HEK293T (cell line): ENCODE data around the gene COL6A1.

ENCODE experiments used
- CTCF ChIA-PET: fragments of 350-600 bp; formaldehyde crosslinking; extraction: SDS; loops from one replicate; lab custom pipeline; 2021; ENCODE audit warnings: antibody characterized with exemption, inconsistent platforms; lab: Yijun Ruan, JAX
- POLR2A ChIA-PET: fragments of 350-600 bp; formaldehyde crosslinking; extraction: SDS; loops from one replicate; lab custom pipeline; 2020; ENCODE audit warnings: antibody characterized with exemption, inconsistent platforms; lab: Yijun Ruan, JAX
- DNase-seq: peaks from one replicate; pipeline ENCODE4 v3.0.0; 2012; ENCODE audit warnings: mixed read lengths; ENCODE audit errors: extremely low spot score
- ARNT ChIP-seq: fragments of 450-650 bp; IDR thresholded peaks from 2 replicates; pipeline ENCODE4 v1.6.1; 2017; ENCODE audit warnings: mild to moderate bottlenecking
- BHLHE40 ChIP-seq: fragments of 450-650 bp; IDR thresholded peaks from 2 replicates; pipeline ENCODE4 v1.6.1; 2016; ENCODE audit warnings: mild to moderate bottlenecking, moderate library complexity, borderline replicate concordance
- CTBP1 ChIP-seq: fragments of 450-650 bp; IDR thresholded peaks from 2 replicates; pipeline ENCODE4 v1.6.1; 2016; ENCODE audit warnings: borderline replicate concordance
- ELF4 ChIP-seq: fragments of 450-650 bp; IDR thresholded peaks from 2 replicates; pipeline ENCODE4 v1.6.1; 2017; ENCODE audit warnings: antibody characterized with exemption
- FOXA1 ChIP-seq: fragments of 450-650 bp; IDR thresholded peaks from 2 replicates; pipeline ENCODE4 v1.6.1; 2016; ENCODE audit warnings: mild to moderate bottlenecking
- FOXK2 ChIP-seq: fragments of 450-650 bp; IDR thresholded peaks from 2 replicates; pipeline ENCODE4 v1.6.1; 2016; ENCODE audit warnings: mild to moderate bottlenecking
- FOXM1 ChIP-seq: fragments of 450-650 bp; IDR thresholded peaks from 2 replicates; pipeline ENCODE4 v1.6.1; 2017; ENCODE audit warnings: mild to moderate bottlenecking, borderline replicate concordance
- HDGF ChIP-seq: fragments of 450-650 bp; IDR thresholded peaks from 2 replicates; pipeline ENCODE4 v1.6.1; 2017; ENCODE audit warnings: antibody characterized with exemption, borderline replicate concordance
- L3MBTL2 ChIP-seq: fragments of 450-650 bp; conservative IDR thresholded peaks from 2 replicates; pipeline ENCODE4 v1.6.1; 2016; ENCODE audit warnings: mild to moderate bottlenecking
- LEF1 ChIP-seq: fragments of 450-650 bp; IDR thresholded peaks from 2 replicates; pipeline ENCODE4 v1.6.1; 2017; ENCODE audit warnings: mild to moderate bottlenecking, borderline replicate concordance
- NFRKB ChIP-seq: fragments of 450-650 bp; IDR thresholded peaks from 2 replicates; pipeline ENCODE4 v1.6.1; 2016; ENCODE audit warnings: mild to moderate bottlenecking, moderate library complexity
- SP1 ChIP-seq: fragments of 450-650 bp; IDR thresholded peaks from 2 replicates; pipeline ENCODE4 v1.6.1; 2017
- SUZ12 ChIP-seq: fragments of 450-650 bp; IDR thresholded peaks from 2 replicates; pipeline ENCODE4 v1.6.1; 2016; ENCODE audit warnings: mild to moderate bottlenecking
- TARDBP ChIP-seq: fragments of 450-650 bp; IDR thresholded peaks from 2 replicates; pipeline ENCODE4 v1.6.1; 2016
- ZNF384 ChIP-seq: fragments of 450-650 bp; IDR thresholded peaks from 2 replicates; pipeline ENCODE4 v1.6.1; 2016
- TF ChIP-seq, protein P1 (sequence below): fragments of 450-650 bp; IDR thresholded peaks from 2 replicates; pipeline ENCODE4 v1.6.1; 2016

The COL6A1 gene

DNA sequence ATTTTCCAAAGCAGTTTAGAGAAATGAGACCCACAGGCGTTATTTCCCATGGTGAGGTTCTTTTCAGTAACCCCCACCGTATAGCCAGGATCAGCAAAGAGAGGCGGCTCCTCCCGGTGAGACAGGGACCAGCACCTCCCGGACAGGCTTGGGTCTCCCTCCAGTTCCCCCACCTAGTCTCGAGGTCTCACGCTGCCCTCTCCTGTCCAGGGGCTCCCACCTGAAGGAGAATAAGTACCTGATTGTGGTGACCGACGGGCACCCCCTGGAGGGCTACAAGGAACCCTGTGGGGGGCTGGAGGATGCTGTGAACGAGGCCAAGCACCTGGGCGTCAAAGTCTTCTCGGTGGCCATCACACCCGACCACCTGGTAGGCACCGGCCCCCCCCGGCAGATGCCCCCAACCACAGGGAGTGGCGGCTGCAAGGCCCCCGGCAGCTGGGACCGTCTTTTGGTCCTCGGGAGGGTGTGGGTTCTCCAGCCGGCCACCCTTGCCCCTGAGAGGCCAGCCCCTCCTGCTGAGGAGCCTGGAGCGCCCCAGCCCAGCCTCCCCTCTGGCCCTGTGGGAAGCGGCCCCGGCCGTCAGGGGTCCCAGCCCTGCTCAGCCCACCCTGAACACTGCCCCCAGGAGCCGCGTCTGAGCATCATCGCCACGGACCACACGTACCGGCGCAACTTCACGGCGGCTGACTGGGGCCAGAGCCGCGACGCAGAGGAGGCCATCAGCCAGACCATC is 4.9 kb downstream of the COL6A1 start:
- TF ChIP-seq ZNF384 (no peak), ARNT (no peak), L3MBTL2 (no peak), HDGF (no peak), CTBP1 (no peak), SP1 (no peak), FOXA1 (no peak), FOXK2 (no peak), NFRKB (no peak), BHLHE40 (no peak)
- TF ChIP-seq, protein P1, sequence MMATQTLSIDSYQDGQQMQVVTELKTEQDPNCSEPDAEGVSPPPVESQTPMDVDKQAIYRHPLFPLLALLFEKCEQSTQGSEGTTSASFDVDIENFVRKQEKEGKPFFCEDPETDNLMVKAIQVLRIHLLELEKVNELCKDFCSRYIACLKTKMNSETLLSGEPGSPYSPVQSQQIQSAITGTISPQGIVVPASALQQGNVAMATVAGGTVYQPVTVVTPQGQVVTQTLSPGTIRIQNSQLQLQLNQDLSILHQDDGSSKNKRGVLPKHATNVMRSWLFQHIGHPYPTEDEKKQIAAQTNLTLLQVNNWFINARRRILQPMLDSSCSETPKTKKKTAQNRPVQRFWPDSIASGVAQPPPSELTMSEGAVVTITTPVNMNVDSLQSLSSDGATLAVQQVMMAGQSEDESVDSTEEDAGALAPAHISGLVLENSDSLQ, result no peak
- ChIA-PET POLR2A (no interaction called here), CTCF (no interaction called here)
- no peak for DNase-seq

DNA sequence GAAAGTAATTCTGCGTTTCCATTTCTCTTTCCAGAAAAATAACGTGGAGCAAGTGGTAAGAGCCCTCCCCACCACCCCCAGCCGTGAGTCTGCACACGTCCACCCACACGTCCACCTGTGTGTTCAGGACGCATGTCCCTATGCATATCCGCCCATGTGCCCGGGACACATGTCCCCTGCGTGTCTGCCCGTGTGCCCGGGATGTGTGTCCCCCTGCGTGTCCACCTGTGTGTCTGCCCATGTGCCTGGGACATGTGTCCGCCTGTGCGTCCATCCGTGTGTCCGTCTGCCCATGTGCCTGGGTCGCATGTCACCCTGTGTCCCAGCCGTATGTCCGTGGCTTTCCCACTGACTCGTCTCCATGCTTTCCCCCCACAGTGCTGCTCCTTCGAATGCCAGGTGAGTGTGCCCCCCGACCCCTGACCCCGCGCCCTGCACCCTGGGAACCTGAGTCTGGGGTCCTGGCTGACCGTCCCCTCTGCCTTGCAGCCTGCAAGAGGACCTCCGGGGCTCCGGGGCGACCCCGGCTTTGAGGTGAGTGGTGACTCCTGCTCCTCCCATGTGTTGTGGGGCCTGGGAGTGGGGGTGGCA is 5.6 kb downstream of the COL6A1 start:
- no peak for DNase-seq
- TF ChIP-seq TARDBP (no peak), FOXM1 (no peak), L3MBTL2 (no peak), SP1 (no peak), ELF4 (no peak), NFRKB (no peak), SUZ12 (no peak), BHLHE40 (no peak), CTBP1 (no peak), LEF1 (no peak), ARNT (no peak), FOXA1 (no peak), HDGF (no peak), FOXK2 (no peak), ZNF384 (no peak)
- TF ChIP-seq, protein P1, result no peak
- CTCF ChIA-PET, result no interaction called here
- POLR2A ChIA-PET, result no interaction called here

DNA sequence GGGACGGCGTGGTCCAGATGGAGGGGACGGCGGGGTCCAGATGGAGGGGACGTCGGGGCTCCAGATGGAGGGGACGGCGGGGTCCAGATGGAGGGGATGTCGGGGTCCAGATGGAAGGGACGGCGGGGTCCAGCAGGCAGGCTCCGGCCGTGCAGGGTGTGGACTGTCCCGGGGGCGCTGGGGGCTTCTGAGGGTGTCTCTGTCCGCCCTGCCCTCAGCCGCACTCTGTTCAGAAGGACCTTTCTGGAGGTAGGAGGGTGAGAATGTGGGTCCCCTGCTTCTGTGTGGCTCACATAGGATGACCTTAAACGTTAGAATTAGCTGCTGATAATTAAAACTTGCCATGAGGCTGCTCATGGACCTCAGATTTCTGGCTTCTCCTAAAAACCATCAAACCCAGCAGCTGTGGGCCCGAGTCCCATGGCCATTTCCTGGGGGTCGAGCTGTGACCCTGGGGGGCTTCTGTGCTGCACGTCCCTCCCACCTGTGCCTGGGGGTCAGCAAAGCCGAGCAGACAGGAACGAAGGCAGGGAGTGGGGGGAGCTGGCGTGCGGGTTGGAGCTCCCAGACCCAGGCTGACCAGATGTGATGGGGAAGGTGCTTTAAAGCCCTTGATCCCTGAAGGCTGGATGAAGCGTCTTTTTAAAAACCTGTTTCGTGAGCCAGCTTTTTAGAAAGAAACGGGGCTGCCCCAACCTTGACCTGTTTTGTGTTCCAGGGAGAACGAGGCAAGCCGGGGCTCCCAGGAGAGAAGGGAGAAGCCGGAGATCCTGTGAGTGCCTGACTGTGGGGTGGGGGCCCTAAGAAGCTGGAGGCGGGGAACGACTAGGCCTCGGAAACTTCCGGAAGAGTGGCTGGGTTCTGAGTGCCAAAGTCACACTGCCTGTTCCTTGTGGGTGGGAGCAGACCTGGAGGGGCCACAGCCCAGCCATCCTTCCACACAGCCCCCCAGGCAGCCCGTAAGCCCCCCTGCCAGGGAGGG is 7.1 kb downstream of the COL6A1 start:
- POLR2A ChIA-PET, result no interaction called here
- CTCF ChIA-PET, result no interaction called here
- DNase-seq, result no peak
- TF ChIP-seq NFRKB, result no peak
- no peak for TF ChIP-seq FOXK2
- no peak for TF ChIP-seq HDGF
- TF ChIP-seq TARDBP, result no peak
- no peak for TF ChIP-seq ARNT
- TF ChIP-seq ZNF384, result no peak
- no peak for TF ChIP-seq SUZ12
- no peak for TF ChIP-seq ELF4
- TF ChIP-seq CTBP1, result no peak
- TF ChIP-seq, protein P1, result no peak
- TF ChIP-seq FOXM1, result no peak
- no peak for TF ChIP-seq SP1
- TF ChIP-seq LEF1, result no peak
- TF ChIP-seq L3MBTL2, result no peak
- no peak for TF ChIP-seq FOXA1
- no peak for TF ChIP-seq BHLHE40

DNA sequence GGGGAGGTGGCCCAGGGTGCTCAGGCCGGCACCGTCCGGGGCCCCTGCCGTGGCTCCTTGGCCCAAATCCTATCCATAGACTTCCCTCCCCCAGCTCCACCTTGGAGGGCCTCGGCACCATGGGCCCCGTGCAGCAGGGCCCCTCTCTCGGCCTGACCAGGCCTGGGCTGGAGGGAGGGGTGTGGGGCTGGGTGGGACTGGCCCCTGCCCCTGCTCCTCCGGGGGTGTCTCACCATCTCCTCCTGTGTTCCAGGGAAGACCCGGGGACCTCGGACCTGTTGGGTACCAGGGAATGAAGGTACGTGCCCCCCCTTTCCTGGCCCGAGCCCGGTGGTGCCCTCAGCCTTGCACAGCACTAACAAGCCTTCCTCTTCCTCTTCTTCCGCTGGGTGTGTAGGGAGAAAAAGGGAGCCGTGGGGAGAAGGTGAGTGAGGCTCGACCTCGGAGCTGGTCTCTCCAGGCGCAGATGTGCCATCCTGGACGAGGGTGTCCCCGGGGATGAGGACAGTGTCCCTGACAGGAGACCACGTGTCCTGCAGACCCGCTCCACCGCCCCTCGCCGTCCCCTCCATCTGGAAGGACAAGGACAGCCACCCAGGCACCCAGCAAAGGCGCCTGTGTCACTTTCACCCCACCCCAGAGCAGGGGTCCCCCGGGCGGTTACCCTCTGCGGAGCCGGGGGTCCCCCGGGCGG is 7.9 kb downstream of the COL6A1 start:
- no peak for DNase-seq
- no peak for TF ChIP-seq L3MBTL2
- POLR2A ChIA-PET, result no interaction called here
- CTCF ChIA-PET, result no interaction called here

DNA sequence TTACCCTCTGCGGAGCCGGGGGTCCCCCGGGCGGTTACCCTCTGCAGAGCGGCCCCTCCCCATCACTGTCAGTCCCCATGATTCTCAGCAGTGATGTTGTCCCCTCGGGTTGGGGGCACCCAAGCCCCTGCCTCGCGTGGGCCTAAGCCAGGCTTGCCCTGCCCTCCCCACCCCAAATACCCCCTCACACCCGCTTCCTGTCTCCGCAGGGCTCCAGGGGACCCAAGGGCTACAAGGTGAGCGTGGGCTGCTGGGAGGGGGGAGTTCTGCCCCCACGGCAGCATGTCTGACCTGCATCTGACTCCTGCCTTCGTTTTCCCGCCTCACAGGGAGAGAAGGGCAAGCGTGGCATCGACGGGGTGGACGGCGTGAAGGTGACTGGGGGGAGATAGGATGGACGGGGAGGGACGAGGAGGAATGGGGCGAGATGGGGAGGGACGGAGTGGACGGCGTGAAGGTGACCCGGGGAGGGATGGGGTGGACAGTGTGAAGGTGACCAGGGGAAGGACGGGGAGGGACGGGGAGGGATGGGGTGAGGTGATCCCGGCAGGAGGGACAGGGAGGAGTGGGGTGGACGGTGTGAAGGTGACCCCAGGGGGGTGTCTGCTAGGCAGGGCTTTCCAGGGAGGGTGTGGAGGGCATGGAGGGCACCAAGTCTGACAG is 8.6 kb downstream of the COL6A1 start:
- ChIA-PET POLR2A (no interaction called here), CTCF (no interaction called here)
- TF ChIP-seq HDGF (no peak), ELF4 (no peak), FOXA1 (no peak), NFRKB (no peak)
- TF ChIP-seq, protein P1, result no peak
- DNase-seq, result no peak
